Loucy (cell line): ENCODE results near the gene BCAS1.

Source experiments
- CTCF ChIP-seq: fragments of 200-600 bp; sonication (generic); conservative IDR thresholded peaks from 2 replicates; pipeline ENCODE4 v1.5.1; 2014; ENCODE audit warnings: mild to moderate bottlenecking, antibody characterized with exemption, low read length
- EZH2phosphoT487 ChIP-seq: fragments of 200-600 bp; IDR thresholded peaks from 2 replicates; pipeline ENCODE4 v1.6.1; 2018; ENCODE audit warnings: antibody characterized with exemption, mild to moderate bottlenecking, moderate library complexity, borderline replicate concordance

GRCh38 chr20:53974785-53975555 lies 95.4 kb downstream of the BCAS1 start:
- TF ChIP-seq EZH2phosphoT487 = no peak
- no peak for TF ChIP-seq CTCF
